ENCODE data around the gene FAF1. TPM values are rescaled to one million over a fixed set of nuclear protein-coding genes. Genes with fewer than 3 reads are reported as not detected.

FAF1 gene
- total RNA-seq, 1 donor from 2014 or later = 59.7 TPM

DNA sequence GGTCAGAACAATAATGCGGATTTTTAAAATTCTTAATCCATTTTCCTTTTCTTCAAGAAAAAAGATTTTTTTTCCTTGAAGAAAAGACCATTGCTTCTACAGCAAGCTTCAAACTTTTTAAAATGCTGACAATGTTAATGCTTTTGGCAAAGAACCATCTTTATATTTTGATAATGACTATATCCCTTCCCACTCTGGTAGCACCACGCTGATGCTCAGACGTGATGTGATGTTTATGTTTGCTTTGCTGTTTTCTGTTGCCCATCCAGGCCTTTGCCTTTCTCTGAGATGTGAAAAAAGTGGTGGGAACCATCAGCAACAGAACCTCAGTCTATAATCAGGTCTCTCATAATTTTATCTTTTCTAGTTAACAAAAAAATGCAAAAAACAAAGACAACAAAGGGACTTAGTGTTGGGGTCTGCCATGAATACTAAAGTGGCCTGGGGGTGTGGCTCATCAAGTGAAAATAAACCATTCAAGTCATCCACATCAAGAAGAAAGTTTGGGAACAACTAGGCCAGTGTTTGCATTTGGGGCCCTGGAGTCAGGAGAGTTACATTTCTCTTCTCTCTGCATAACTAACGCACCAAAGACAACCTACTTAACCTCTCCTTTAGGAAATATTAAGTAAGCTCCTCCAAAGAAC lies 292.2 kb downstream of the FAF1 start:
- Mint-ChIP-seq H3K27ac (no peak overlapping the region), H3K4me3 (ENCODE audit: low read depth) (no peak overlapping the region), H3K4me1 (ENCODE audit: low read depth) (no peaks in the 10 kb centered on the region), H3K36me3 (ENCODE audit: low read depth) (no peaks in the 10 kb centered on the region), H3K9me3 (no peaks in the 10 kb centered on the region), H3K27me3 (ENCODE audit: low read depth) (no peaks in the 10 kb centered on the region)
- intact Hi-C loops (cut with micrococcal nuclease) = no loop called here
- DNase-seq (ENCODE audit: low spot score) = no peak

GRCh38 chr1:50667272-50667671 lies 292.8 kb downstream of the FAF1 start:
- Mint-ChIP-seq H3K4me3 (ENCODE audit: low read depth) (no peak overlapping the region), H3K4me1 (ENCODE audit: low read depth) (no peaks in the 10 kb centered on the region), H3K27me3 (ENCODE audit: low read depth) (no peaks in the 10 kb centered on the region), H3K36me3 (ENCODE audit: low read depth) (no peaks in the 10 kb centered on the region), H3K27ac (no peak overlapping the region), H3K9me3 (no peaks in the 10 kb centered on the region)
- no peak for DNase-seq (ENCODE audit: low spot score)
- intact Hi-C loops (cut with micrococcal nuclease) = no loop called here

DNA sequence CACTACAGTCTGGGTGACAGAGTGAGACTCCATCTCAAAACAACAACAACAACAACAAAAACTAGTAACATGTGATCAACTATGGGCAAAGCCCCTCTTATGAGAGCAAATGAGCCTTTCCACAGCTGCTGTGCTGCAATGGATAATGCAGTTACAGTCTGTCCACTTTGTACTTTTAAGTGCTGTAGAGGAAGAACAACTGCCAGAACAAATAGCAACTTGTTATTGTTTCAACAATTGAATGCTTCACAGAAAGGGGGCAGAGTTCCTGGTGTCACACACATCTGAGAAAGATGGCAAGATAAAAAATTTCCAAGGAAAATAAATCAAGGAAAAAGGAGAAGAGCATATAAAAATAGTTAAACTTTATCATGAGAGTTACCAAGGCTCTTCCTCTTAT lies 293.2 kb downstream of the FAF1 start:
- H3K4me1 Mint-ChIP-seq (ENCODE audit: low read depth) = no peaks in the 10 kb centered on the region
- no peak overlapping the region for H3K27ac Mint-ChIP-seq
- H3K9me3 Mint-ChIP-seq = no peaks in the 10 kb centered on the region
- no peak overlapping the region for H3K4me3 Mint-ChIP-seq (ENCODE audit: low read depth)
- DNase-seq (ENCODE audit: low spot score) = no peak
- no peaks in the 10 kb centered on the region for H3K27me3 Mint-ChIP-seq (ENCODE audit: low read depth)
- no peaks in the 10 kb centered on the region for H3K36me3 Mint-ChIP-seq (ENCODE audit: low read depth)
- intact Hi-C loops (cut with micrococcal nuclease) = no loop called here

DNA sequence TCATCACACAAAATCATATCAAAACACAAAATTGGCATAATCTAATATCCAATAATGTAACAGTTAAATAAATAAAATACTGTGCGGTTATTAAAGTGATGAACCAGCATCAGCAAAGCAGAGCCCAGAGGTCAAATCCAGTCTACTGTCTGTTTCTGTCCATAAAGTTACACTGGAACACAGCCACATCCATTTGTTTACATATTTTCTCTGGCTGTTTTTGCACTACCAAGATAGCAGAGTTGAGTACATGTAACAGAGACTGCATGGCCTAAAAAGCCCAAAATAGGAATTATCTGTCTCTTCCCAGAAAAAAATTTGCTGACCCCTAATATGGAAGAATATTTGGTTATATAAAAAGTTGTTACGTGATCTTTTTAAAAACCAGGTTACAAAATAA lies 294.7 kb downstream of the FAF1 start:
- Mint-ChIP-seq H3K4me1 (ENCODE audit: low read depth) (no peaks in the 10 kb centered on the region), H3K36me3 (ENCODE audit: low read depth) (no peaks in the 10 kb centered on the region), H3K27me3 (ENCODE audit: low read depth) (no peaks in the 10 kb centered on the region), H3K4me3 (ENCODE audit: low read depth) (no peak overlapping the region), H3K27ac (no peak overlapping the region), H3K9me3 (no peaks in the 10 kb centered on the region)
- intact Hi-C loops (cut with micrococcal nuclease) = no loop called here
- no peak for DNase-seq (ENCODE audit: low spot score)

GRCh38 chr1:50661626-50662025 lies 298.4 kb downstream of the FAF1 start:
- H3K9me3 Mint-ChIP-seq = no peaks in the 10 kb centered on the region
- no peak overlapping the region for H3K27ac Mint-ChIP-seq
- H3K4me3 Mint-ChIP-seq (ENCODE audit: low read depth) = no peak overlapping the region
- peaks cover 7% of the 10 kb centered on the region for H3K4me1 Mint-ChIP-seq (ENCODE audit: low read depth)
- no peak for DNase-seq (ENCODE audit: low spot score)
- H3K27me3 Mint-ChIP-seq (ENCODE audit: low read depth) = no peaks in the 10 kb centered on the region
- no peaks in the 10 kb centered on the region for H3K36me3 Mint-ChIP-seq (ENCODE audit: low read depth)
- intact Hi-C loops (cut with micrococcal nuclease) = no loop called here

DNA sequence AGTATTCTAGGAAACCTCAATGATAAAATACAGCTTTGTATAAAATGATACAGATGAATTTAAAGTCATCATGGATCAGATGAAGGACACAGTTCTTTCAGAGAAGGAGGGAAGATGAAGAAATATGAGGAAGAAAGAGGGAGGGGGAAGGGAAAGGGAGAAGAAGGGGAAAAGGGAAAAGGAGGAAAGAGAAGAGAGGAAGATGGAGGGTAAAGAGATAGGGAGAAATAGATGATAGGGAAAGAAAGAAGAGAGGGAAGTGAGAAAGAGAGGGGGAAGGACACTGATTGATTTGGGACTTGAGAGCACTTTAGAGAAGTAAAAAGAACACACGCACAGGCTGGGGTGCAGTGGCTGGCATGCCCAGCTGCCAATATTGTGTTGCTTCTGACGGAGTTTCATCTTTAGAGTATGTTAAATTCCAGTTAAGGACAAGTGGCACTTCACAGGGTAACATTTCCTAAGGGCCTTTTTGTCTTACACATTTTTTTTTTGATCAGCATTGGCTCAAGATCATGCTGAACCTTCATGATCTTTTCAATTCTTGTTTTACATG lies 300.9 kb downstream of the FAF1 start:
- Mint-ChIP-seq H3K4me3 (ENCODE audit: low read depth) (no peak overlapping the region), H3K36me3 (ENCODE audit: low read depth) (no peaks in the 10 kb centered on the region), H3K9me3 (no peaks in the 10 kb centered on the region), H3K4me1 (ENCODE audit: low read depth) (peaks cover 7% of the 10 kb centered on the region), H3K27ac (no peak overlapping the region), H3K27me3 (ENCODE audit: low read depth) (no peaks in the 10 kb centered on the region)
- intact Hi-C loops (cut with micrococcal nuclease) = no loop called here
- no peak for DNase-seq (ENCODE audit: low spot score)

GRCh38 chr1:50658459-50659076 lies 301.5 kb downstream of the FAF1 start:
- no peak overlapping the region for H3K27ac Mint-ChIP-seq
- no peak overlapping the region for H3K4me3 Mint-ChIP-seq (ENCODE audit: low read depth)
- no peaks in the 10 kb centered on the region for H3K9me3 Mint-ChIP-seq
- H3K27me3 Mint-ChIP-seq (ENCODE audit: low read depth) = no peaks in the 10 kb centered on the region
- peaks cover 7% of the 10 kb centered on the region for H3K4me1 Mint-ChIP-seq (ENCODE audit: low read depth)
- H3K36me3 Mint-ChIP-seq (ENCODE audit: low read depth) = no peaks in the 10 kb centered on the region
- intact Hi-C loops (cut with micrococcal nuclease) = no loop called here
- DNase-seq (ENCODE audit: low spot score) = no peak

GRCh38 chr1:50656931-50657330 lies 303.1 kb downstream of the FAF1 start:
- intact Hi-C loops (cut with micrococcal nuclease) = no loop called here
- DNase-seq (ENCODE audit: low spot score) = no peak
- H3K4me1 Mint-ChIP-seq (ENCODE audit: low read depth) = peaks cover 7% of the 10 kb centered on the region

DNA sequence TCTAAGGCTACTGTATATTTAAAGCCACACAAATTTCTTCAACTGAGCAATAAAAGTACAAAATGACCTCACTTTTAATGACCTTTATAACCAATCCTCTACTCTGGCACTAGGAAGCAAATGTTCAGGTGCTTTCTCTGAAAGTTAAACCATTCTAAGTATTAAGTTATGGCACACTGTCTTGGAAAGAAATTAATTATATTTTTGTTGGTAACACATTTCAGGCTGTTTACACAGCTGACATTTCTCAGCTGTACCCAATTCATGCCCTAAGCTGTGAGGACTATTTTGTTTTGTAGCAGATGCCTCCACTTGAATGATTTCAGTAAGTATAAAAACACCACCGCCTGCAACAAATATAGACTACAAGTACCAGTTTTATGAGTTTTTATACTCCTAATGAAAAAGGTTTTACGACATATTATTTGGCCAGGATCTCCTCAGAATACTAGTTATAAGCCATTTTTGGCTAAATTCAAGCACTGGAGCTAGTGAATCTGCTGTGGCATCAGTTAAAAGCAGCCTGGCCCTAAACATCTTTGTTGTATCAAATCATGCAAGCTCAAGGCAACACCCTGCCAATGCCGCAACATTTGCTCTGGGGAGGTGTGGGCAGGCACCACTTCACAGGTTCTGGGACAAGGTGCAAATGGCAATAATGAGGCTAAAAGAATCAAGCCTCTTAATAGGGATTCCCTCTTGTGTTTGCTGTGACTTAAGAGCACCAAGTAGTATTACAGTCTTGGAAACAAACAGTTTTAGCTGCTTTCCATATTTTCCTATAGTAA lies 308.4 kb downstream of the FAF1 start:
- no peak overlapping the region for H3K4me3 Mint-ChIP-seq (ENCODE audit: low read depth)
- H3K4me1 Mint-ChIP-seq (ENCODE audit: low read depth) = no peaks in the 10 kb centered on the region
- H3K27ac Mint-ChIP-seq = no peak overlapping the region
- DNase-seq (ENCODE audit: low spot score) = no peak
- no peaks in the 10 kb centered on the region for H3K27me3 Mint-ChIP-seq (ENCODE audit: low read depth)
- intact Hi-C loops (cut with micrococcal nuclease) = no loop called here
- H3K9me3 Mint-ChIP-seq = no peaks in the 10 kb centered on the region
- no peaks in the 10 kb centered on the region for H3K36me3 Mint-ChIP-seq (ENCODE audit: low read depth)

More at GRCh38 chr1:50656931-50657330, 303.1 kb downstream of the FAF1 start:
- Mint-ChIP-seq H3K9me3 (no peaks in the 10 kb centered on the region), H3K36me3 (ENCODE audit: low read depth) (no peaks in the 10 kb centered on the region), H3K27ac (no peak overlapping the region), H3K27me3 (ENCODE audit: low read depth) (no peaks in the 10 kb centered on the region), H3K4me3 (ENCODE audit: low read depth) (no peak overlapping the region)

GRCh38 chr1:50646526-50646925 lies 313.5 kb downstream of the FAF1 start:
- no peaks in the 10 kb centered on the region for H3K4me1 Mint-ChIP-seq (ENCODE audit: low read depth)
- H3K36me3 Mint-ChIP-seq (ENCODE audit: low read depth) = no peaks in the 10 kb centered on the region
- H3K9me3 Mint-ChIP-seq = no peaks in the 10 kb centered on the region
- intact Hi-C loops (cut with micrococcal nuclease) = no loop called here
- H3K4me3 Mint-ChIP-seq (ENCODE audit: low read depth) = no peak overlapping the region
- no peak overlapping the region for H3K27ac Mint-ChIP-seq
- DNase-seq (ENCODE audit: low spot score) = no peak
- H3K27me3 Mint-ChIP-seq (ENCODE audit: low read depth) = no peaks in the 10 kb centered on the region

GRCh38 chr1:50645139-50645538 lies 314.9 kb downstream of the FAF1 start:
- DNase-seq (ENCODE audit: low spot score) = no peak
- H3K27ac Mint-ChIP-seq = no peak overlapping the region

DNA sequence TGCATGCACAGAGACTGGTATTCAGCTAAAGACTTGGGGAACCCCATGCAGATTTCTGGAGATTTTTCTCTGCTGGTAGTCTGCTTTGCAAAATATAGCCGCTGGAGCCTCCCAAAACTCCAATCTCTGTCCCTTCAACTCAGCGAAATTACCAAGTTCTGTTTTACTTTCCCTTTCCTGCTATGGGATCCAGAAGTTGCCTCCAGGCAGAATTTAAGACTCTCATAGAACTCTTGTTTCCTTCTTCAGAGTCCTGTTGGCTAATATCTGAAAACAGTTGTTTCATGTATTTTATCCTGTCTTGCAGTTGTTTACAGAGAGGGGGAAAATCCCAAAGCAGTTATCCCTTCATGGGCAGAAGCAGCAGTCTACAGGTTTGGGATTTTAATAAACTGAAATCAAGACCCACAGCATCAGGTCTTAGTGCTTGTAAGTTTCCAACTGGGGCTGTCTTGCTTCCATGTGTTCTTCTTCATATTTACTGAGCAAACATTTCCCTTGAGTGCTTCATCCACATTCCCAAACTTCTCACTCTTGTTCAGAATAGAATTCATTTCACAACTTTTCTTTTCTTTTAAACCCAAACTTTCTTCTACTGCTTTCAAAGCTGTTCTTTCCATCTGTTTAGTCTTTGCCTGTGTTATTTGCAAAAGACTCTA lies 315.5 kb downstream of the FAF1 start:
- intact Hi-C loops (cut with micrococcal nuclease) = no loop called here
- H3K27me3 Mint-ChIP-seq (ENCODE audit: low read depth) = no peaks in the 10 kb centered on the region
- no peaks in the 10 kb centered on the region for H3K36me3 Mint-ChIP-seq (ENCODE audit: low read depth)
- DNase-seq (ENCODE audit: low spot score) = no peak
- H3K4me3 Mint-ChIP-seq (ENCODE audit: low read depth) = no peak overlapping the region
- no peak overlapping the region for H3K27ac Mint-ChIP-seq
- H3K4me1 Mint-ChIP-seq (ENCODE audit: low read depth) = no peaks in the 10 kb centered on the region
- no peaks in the 10 kb centered on the region for H3K9me3 Mint-ChIP-seq

More at GRCh38 chr1:50645139-50645538, 314.9 kb downstream of the FAF1 start:
- no peaks in the 10 kb centered on the region for H3K9me3 Mint-ChIP-seq
- no peaks in the 10 kb centered on the region for H3K4me1 Mint-ChIP-seq (ENCODE audit: low read depth)
- H3K27me3 Mint-ChIP-seq (ENCODE audit: low read depth) = no peaks in the 10 kb centered on the region
- intact Hi-C loops (cut with micrococcal nuclease) = no loop called here
- H3K4me3 Mint-ChIP-seq (ENCODE audit: low read depth) = no peak overlapping the region
- no peaks in the 10 kb centered on the region for H3K36me3 Mint-ChIP-seq (ENCODE audit: low read depth)
